ENCODE data around the gene ABCG4.

- TF ChIP-seq POLR2A (IDR thresholded peaks at IDR 0.05), result no peak
- TF ChIP-seq CTCF (IDR thresholded peaks at IDR 0.05), result no peak
These were observed 41.7 kb downstream of the ABCG4 start for GRCh38 chr11:119190531-119190930.
